Neural cell (in vitro differentiated cells): ENCODE data around the gene DUSP19. TPM values are rescaled to one million over a fixed set of nuclear protein-coding genes. Genes with fewer than 3 reads are reported as not detected.

Source experiments
- H2AFZ ChIP-seq: fragments of 200-600, 300-800 bp; sonication (generic), shearing (Covaris generic); 2 replicates; pipeline ENCODE4 v1.6.0; 2014; ENCODE audit warnings: low read depth, mild to moderate bottlenecking, antibody characterized with exemption, low read length, moderate library complexity
- H3F3A ChIP-seq: fragments of 200-600 bp; shearing (Covaris generic); 2 replicates; pipeline ENCODE4 v1.6.1; 2016; ENCODE audit warnings: mild to moderate bottlenecking, moderate library complexity, mixed read lengths, antibody characterized with exemption, low read length; ENCODE audit not compliant: insufficient read depth, poor library complexity, severe bottlenecking
- H3K27ac ChIP-seq: fragments of 200-600, 300-800 bp; sonication (generic), shearing (Covaris generic); 2 replicates; pipeline ENCODE4 v1.5.1; 2014; ENCODE audit warnings: mild to moderate bottlenecking, low read length, moderate library complexity
- H3K27me3 ChIP-seq: fragments of 300-800, 200-600 bp; sonication (generic), shearing (Covaris generic); 2 replicates; pipeline ENCODE4 v1.6.0; 2014; ENCODE audit warnings: mild to moderate bottlenecking, low read depth, low read length, moderate library complexity; ENCODE audit not compliant: insufficient read depth
- H3K36me3 ChIP-seq: fragments of 300-800, 200-600 bp; sonication (generic), shearing (Covaris generic); 2 replicates; pipeline ENCODE4 v1.5.1; 2014; ENCODE audit warnings: mild to moderate bottlenecking, antibody characterized with exemption, low read length, moderate library complexity; ENCODE audit not compliant: insufficient read depth
- H3K4me2 ChIP-seq: fragments of 300-800, 200-600 bp; sonication (generic), shearing (Covaris generic); 2 replicates; pipeline ENCODE4 v1.6.0; 2014; ENCODE audit warnings: mild to moderate bottlenecking, low read length
- H3K4me3 ChIP-seq: fragments of 300-800, 200-600 bp; sonication (generic), shearing (Covaris generic); 2 replicates; pipeline ENCODE4 v1.5.1; 2014; ENCODE audit warnings: mild to moderate bottlenecking, low read length, moderate library complexity
- H3K79me2 ChIP-seq: fragments of 200-600 bp; shearing (Covaris generic); replicated peaks from 2 replicates; pipeline ENCODE4 v1.6.0; 2014; ENCODE audit warnings: mild to moderate bottlenecking, low read length, moderate library complexity; ENCODE audit not compliant: insufficient read depth
- H3K9ac ChIP-seq: fragments of 300-800, 200-600 bp; sonication (generic), shearing (Covaris generic); 2 replicates; pipeline ENCODE4 v1.6.1; 2016; ENCODE audit warnings: mild to moderate bottlenecking, low read length, mixed read lengths
- H3K9me2 ChIP-seq: fragments of 200-600 bp; shearing (Covaris generic); 2 replicates; pipeline ENCODE4 v1.6.1; 2016; ENCODE audit warnings: mild to moderate bottlenecking, low read length, mixed read lengths; ENCODE audit not compliant: insufficient read depth
- H3K9me3 ChIP-seq: fragments of 200-600, 300-800 bp; sonication (generic), shearing (Covaris generic); 2 replicates; pipeline ENCODE4 v1.6.1; 2016; ENCODE audit warnings: mild to moderate bottlenecking, mixed run types, low read length, moderate library complexity, mixed read lengths
- H4K20me1 ChIP-seq: fragments of 200-600 bp; shearing (Covaris generic); 2 replicates; pipeline ENCODE4 v1.6.1; 2016; ENCODE audit warnings: mild to moderate bottlenecking, mixed run types; ENCODE audit not compliant: insufficient read depth
- CTCF ChIP-seq: fragments of 450-650 bp; IDR thresholded peaks from 2 replicates; pipeline ENCODE4 v1.5.1; 2014; ENCODE audit warnings: antibody characterized with exemption, mild to moderate bottlenecking, moderate library complexity; ENCODE audit not compliant: poor library complexity, severe bottlenecking
- EP300 ChIP-seq: fragments of 450-650 bp; conservative IDR thresholded peaks from 2 replicates; pipeline ENCODE4 v1.6.1; 2014; ENCODE audit warnings: antibody characterized with exemption, mild to moderate bottlenecking, moderate library complexity; ENCODE audit not compliant: poor library complexity, severe bottlenecking
- EZH2 ChIP-seq: fragments of 200-600, 300-800 bp; shearing (Covaris generic), sonication (generic); IDR thresholded peaks from 2 replicates; pipeline ENCODE4 v1.6.1; 2014; ENCODE audit warnings: antibody characterized with exemption, low read length, borderline replicate concordance, mild to moderate bottlenecking; ENCODE audit not compliant: insufficient read depth, poor library complexity, severe bottlenecking
- MXI1 ChIP-seq: fragments of 450-650 bp; conservative IDR thresholded peaks from 2 replicates; pipeline ENCODE4 v1.6.1; 2014; ENCODE audit warnings: antibody characterized with exemption, mild to moderate bottlenecking; ENCODE audit not compliant: poor library complexity, severe bottlenecking
- POLR2AphosphoS5 ChIP-seq: IDR thresholded peaks from 2 replicates; pipeline ENCODE4 v1.6.1; 2012
- RAD21 ChIP-seq: fragments of 450-650 bp; conservative IDR thresholded peaks from 2 replicates; pipeline ENCODE4 v1.6.1; 2014; ENCODE audit warnings: antibody characterized with exemption, mild to moderate bottlenecking, moderate library complexity
- REST ChIP-seq: IDR thresholded peaks from 2 replicates; pipeline ENCODE4 v1.6.1; 2012; ENCODE audit warnings: borderline replicate concordance
- SMC3 ChIP-seq: fragments of 450-650 bp; conservative IDR thresholded peaks from 2 replicates; pipeline ENCODE4 v1.6.1; 2014; ENCODE audit warnings: antibody characterized with exemption, mild to moderate bottlenecking, moderate library complexity; ENCODE audit not compliant: poor library complexity
- TAF1 ChIP-seq: IDR thresholded peaks from 2 replicates; pipeline ENCODE4 v1.6.1; 2012; ENCODE audit warnings: low read depth
- polyA plus RNA-seq: library from polyadenylated mRNA; depleted of rRNA; stranded (reverse); fragments of >200 nt; gene quantifications from 2 replicates; pipeline ENCODE4 v1.2.3, GENCODE V29; 2014

Gene DUSP19
- polyA plus RNA-seq, 1 donor from 2014 or later = 5.6 TPM

GRCh38 chr2:183070942-183071844 is 7.4 kb upstream of the DUSP19 start:
- H3F3A ChIP-seq = no peaks in the 10 kb centered on the region
- TF ChIP-seq EP300 (no peak), POLR2AphosphoS5 (no peak), RAD21 (no peak), CTCF (no peak), EZH2 (no peak), REST (no peak), TAF1 (no peak), SMC3 (no peak), MXI1 (no peak)
- peaks cover 4% of the 10 kb centered on the region for H3K9me3 ChIP-seq
- no peak overlapping the region for H3K27ac ChIP-seq
- H3K36me3 ChIP-seq = no peaks in the 10 kb centered on the region
- H3K79me2 ChIP-seq = no peaks in the 10 kb centered on the region
- no peak overlapping the region for H3K4me3 ChIP-seq
- H3K9ac ChIP-seq = no peak overlapping the region
- H3K9me2 ChIP-seq = no peaks in the 10 kb centered on the region
- no peaks in the 10 kb centered on the region for H3K27me3 ChIP-seq
- no peak overlapping the region for H3K4me2 ChIP-seq
- no peaks in the 10 kb centered on the region for H4K20me1 ChIP-seq
- no peak overlapping the region for H2AFZ ChIP-seq

GRCh38 chr2:183072177-183072576 is 6.4 kb upstream of the DUSP19 start:
- no peak overlapping the region for H2AFZ ChIP-seq
- no peaks in the 10 kb centered on the region for H3F3A ChIP-seq
- H3K9me3 ChIP-seq = peaks cover 4% of the 10 kb centered on the region
- no peaks in the 10 kb centered on the region for H4K20me1 ChIP-seq
- no peaks in the 10 kb centered on the region for H3K9me2 ChIP-seq
- H3K36me3 ChIP-seq = no peaks in the 10 kb centered on the region
- peaks cover 4% of the 10 kb centered on the region for H3K27me3 ChIP-seq
- no peak for TF ChIP-seq EP300
- no peak overlapping the region for H3K27ac ChIP-seq
- no peak overlapping the region for H3K9ac ChIP-seq
- no peak overlapping the region for H3K4me3 ChIP-seq
- no peaks in the 10 kb centered on the region for H3K79me2 ChIP-seq
- H3K4me2 ChIP-seq = no peak overlapping the region
